Amniotic epithelial cell (primary cell): ENCODE results near the gene JAZF1.
A peak's percentile ranks its signal among the peaks of the same experiment; 100 is the strongest.
"Not testable (repeated sequence)": the region's sequence is repeated elsewhere in the genome, so short reads cannot be mapped to it uniquely, and the experiment has no call there.

ENCODE experiments used
- DNase-seq: peaks from one replicate; pipeline ENCODE4 v3.0.0-alpha.2; 2010; ENCODE audit warnings: low read depth

The JAZF1 gene

DNA sequence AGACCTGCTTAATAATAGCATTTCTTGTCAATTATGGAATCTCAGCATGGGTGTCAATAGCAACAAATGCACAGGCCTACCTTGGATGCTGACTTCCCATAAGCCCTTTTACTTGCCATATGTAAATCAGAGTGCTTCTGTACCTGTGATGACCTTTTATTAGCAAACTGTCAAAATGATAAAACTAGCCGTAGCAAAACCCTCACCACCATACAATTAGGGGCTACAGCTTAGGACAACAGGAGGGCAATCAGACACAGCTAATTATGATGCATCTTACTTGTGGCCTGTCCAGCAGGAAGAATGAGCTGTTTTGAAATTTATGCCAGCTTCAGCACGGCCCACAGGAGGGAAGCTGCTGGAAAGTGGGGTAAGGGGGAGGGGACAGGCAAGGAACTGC, 239.1 kb downstream of the JAZF1 start:
- DNase-seq = no peak

DNA sequence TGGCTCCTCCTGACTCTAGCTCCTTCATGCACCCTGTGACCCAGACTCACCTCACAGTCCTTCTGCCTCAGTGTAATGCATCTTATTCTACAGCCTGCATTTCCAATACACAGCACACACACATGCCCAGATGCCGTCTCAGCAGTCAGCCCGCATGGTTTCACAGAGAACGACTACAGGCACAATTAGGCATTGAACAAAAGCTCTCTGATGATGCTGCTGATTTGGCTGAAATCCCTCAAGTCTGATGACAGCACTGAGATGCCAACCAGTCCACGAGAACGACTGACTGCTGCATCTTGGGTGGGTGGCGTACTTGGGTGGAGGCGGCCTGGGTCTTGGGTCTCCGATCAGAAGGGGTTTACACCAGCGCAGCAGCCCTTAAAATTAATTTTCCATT, 240.3 kb downstream of the JAZF1 start:
- no peak for DNase-seq

DNA sequence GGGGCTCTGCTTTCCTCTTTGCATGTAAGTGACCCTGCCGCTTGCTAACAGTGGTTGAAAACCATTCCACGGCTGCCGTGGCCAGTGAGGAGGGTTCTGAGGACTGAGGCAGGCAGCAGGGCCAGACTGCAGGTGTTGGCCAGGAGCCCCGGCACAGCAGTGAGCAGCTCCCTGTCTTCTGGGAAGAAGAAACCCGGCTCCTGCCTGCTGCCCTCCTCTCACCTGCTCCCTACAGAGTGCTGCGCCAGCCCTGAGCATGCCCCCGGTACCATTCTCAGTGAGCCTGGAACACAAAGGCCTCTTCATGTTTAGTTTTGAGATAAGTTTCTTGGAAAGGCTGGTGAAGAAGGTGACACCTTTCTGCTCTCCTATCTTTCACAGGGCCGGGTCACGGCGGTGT, 240.7 kb downstream of the JAZF1 start:
- no peak for DNase-seq

DNA sequence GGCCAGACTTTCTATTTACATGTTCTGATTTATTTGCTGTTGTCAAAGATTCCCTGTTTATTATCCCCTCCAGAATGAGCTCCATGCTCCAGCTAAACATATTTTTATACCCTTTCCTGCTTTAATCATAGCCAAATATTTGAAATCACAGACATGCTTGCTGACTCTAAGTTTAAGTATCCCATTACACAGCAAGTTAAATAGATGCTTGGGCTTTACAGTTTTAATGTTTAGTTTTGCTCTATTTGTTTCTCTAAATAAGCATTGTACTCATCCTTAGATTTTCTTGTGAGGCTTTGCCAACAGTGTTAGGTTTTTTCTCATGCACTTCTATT, 243.9 kb downstream of the JAZF1 start:
- no peak for DNase-seq

DNA sequence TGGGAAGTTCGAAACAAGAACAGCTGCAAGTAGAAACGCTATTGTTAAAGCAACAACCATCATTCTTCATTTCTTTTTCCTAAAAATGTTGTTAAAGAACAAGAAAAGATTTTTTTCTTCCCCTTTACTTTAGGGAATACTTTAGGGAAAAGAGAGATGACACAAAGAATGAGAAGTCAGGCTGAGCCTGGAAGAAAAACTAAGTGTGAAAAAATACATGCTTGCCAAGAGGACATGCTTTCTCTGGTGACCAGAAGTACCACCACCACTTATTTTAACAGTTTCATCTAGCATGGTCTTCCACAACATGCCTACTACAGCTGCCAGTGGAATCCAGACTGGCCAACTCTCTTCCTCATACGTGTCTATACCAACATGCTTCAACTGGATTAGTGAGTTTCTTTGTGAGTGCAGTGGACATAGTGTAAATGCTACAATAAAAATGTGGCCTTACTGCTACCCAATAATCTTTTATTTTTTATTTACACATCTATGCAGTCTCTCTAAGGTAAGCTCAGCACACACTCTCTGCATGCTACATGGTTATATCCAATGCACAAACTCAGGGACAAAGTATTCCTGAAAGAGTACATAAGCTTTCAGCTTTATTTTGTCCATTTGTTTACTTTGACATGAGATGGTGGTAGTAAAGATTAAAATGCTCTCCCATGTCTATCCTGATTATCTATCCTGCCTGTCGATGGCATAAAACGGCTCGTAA, 244.4 kb downstream of the JAZF1 start:
- no peak for DNase-seq

DNA sequence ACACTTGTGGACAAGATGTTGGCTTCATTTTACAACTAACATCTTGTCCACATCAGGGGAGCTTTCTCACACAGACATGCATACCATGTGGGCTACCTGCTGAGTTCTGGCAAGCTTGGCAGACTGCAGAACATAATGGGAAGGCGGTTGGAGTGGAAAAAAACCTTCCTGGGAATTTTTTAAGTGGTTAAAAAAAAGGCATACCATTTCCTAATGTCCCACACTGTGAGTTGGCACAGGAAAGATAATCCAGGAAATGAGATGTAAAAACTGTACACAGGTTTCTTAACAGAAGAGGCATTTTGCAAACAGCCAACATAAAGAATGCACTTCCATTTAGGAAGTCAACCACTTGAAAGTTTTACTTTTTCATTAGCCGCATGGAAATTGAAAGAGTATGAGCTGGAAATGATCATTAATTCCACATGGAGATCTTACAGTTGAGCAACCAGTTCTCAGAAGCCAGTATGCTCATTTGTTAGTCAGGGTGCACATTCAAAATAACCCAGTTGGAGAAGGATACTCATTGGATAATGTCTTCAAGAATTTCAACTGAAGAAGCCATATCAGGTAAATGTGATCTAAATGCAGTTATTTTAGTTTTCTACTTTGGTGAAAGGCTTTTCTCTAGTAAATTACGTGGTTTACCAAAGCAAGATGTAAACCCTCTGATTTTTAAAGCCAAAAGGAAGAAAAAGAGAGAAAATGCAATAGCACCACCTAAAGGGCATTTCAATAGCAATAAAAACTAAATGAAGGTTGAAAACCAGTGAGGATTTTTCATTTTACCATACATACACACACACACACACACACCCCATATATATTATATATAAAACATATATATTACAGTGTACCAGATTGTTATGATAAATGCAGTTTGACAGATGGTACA, 246.7 kb downstream of the JAZF1 start:
- peak; percentile 25 for DNase-seq

DNA sequence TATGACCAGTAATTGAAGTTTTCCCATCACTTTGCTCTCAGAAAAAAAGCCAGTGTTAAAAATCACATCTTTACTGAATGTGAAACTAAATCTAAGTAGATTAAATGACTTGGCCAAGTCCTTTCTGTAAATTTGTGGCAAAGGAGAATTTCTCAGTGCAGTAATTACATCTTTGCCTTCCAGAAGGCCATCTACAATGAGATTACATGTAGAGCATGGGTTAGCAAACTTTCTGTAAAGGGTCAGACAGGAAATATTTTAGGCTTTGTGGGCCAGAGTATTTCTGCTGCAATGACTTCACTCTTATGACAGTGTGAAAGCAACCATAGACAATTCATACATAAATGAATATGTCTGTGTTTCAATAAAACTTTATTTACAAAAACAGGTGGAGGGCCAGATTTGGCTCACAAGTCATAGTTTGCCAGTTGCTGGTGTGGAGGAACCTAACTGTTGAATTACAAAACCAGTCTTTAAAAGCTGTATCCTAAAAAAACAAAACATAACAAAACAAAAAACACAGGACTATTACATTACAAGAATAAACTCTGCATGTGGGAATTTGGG, 249.6 kb downstream of the JAZF1 start:
- no peak for DNase-seq

DNA sequence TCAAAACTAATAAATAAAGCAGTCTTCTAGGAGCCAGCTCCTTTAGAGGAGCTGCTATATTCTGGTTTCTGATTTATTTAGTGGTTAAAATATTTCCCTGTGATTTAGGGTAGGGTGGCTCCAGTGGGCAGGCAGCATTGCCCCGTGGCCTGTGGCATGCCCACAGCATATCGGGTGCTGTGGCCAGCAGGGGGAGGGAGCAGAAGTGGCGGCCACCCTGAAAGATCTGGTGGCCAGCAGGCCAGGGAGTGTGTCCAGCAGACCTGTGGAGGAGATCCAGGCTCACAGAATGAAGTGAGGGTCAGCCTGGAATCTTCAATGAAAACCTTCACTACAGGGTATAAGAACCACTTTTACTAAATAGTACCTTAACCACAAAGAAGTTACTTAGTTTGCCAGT, 251.5 kb downstream of the JAZF1 start:
- DNase-seq = no peak

DNA sequence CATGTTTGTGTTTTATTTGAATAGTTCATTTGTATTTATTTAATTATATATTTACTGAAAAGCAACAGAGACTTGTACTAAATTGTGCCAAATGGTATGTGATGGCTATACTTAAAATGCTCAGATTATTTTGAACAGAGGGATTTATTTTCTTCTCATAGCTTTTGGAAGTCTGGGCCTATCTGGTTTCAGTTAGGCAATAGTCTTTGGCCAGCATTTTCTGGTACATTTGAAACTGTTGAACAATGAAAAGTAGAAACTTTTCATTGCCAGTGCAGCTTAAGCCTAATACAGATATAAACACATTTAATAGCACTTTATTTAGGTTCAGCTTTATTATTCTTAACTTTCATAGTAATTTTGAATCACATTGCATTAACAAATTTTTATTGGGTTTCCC, 252.6 kb downstream of the JAZF1 start:
- DNase-seq = no peak

DNA sequence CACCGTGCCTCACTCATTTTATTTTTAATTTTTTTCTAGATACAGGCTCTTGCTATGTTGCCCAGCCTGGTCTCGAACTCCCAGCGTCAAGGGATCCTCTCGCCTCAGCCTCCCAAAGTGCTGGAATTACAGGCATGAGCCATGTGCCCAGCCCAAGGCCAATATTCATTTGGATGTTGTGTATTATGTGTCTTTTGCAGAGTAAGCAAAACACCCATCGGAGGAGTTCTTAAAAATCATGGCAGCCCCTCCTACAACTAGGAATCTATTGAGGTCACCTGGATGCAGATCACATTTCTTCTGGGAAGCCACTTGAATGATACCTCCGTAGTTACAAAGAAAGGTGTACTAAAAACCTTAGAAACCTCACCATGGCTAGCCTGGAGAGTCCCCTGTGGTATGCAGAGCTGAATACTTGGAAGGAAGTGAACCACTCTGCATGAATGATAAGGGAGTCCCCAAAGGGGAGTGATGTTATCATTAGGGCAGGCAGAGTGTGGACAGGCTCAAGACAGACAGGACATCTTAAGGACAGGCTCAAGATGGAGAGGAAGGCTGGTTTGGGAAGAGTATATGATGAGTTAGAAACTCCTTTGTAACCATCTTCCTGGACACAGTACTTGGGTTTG, 254.9 kb downstream of the JAZF1 start:
- DNase-seq = no peak

DNA sequence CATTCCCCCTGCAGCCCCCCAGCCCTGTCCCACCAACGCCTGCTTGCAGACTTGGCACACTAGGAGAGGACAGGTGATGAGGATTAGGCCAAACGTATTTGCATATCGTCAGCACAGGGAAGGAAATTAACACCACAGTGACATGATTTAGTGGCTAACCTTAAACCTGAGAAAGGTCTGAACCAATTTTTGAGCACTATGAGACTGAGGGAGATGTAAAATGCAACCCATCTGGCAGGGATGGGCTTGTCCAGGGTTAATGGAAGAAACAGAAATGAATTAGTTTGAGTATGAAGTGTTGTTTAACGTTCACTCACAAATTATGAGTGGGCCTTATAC, 257.0 kb downstream of the JAZF1 start:
- DNase-seq = no peak

DNA sequence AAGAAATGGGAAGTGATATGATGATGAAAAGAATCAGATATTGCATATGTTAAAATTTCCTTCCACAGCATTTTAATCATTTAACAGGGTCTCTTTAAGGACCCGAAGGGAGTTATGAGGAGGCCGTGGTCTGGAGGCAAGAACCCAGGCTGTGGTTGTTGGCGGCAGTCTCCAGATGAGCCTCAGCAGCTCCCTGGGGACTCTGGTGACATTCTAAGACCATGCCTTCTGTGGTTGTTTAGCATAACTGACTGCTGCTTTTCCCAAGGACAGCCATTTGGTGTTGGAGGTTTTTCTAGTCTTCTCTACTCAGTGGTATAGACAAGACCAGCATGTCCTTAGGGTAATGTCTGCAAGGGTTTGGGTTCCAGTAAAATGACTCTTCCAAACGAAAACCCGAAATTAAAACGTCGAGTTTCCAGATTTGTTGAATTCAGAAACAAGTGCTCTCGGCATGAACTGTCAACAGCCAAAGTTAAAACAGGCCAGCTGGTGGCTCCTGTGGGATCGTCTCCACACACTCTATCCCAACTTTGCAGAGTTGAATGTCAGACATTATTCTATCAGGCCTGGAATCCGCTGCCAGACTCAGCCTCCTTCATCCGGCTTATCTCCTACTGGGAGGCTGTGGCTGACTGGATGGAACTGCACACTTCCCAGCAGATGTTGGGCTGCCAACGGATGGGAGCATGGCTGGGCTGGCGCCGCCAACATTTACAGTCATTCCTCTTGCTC, 257.5 kb downstream of the JAZF1 start:
- DNase-seq = no peak

DNA sequence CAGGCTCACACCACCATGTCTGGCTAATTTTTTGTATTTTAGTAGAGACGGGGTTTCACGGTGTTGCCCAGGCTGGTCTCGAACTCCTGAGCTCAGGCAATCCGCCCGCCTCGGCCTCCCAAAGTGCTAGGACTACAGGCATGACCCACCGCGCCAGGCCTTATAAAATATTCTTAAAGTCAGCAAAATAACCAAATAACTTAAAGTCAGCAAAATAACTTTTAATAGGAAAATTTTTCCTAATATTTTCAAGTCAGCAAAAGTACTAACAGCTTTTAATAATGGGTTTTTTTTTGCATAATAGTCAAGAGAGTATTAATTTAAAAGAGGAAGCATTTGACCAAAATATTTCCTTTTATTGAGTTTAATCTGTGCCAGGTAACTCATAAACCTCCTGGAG, 258.2 kb downstream of the JAZF1 start:
- DNase-seq = not testable (repeated sequence)

DNA sequence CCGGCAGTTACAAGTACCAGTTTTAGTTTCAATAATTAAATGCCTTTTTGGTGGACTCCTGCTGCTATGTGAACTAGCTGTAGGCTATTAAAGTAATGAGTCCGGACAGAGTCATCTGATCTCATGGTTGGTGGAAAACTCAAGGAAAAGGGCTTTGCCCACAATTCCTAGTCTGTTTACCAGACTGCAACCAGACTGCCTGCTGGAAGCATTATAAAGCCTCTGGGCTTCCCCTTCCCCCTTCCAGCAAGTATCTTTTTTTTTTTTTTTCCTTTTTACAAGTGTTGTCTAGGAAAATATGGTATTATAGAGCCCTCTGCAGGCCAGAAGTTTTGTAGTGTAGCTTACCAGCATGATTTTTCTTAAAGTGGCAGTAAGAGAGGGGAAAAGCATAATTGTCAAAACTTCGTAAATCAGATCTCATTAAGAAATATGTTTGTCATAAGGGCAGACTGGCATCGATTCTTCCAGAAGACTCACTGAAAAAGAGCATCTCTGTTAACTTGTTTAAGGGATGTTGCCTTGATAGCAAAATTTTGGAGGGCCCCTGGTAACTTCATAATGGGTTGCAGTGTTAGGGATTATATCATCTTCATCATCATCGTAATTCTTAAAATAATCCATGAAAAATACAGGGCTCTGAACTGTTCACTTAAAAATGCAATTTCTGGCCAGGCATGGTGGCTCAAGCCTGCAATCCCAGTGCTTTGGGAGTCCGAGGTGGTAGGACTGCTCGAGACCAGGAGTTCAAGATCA, 259.3 kb downstream of the JAZF1 start:
- DNase-seq = peak; percentile 89

DNA sequence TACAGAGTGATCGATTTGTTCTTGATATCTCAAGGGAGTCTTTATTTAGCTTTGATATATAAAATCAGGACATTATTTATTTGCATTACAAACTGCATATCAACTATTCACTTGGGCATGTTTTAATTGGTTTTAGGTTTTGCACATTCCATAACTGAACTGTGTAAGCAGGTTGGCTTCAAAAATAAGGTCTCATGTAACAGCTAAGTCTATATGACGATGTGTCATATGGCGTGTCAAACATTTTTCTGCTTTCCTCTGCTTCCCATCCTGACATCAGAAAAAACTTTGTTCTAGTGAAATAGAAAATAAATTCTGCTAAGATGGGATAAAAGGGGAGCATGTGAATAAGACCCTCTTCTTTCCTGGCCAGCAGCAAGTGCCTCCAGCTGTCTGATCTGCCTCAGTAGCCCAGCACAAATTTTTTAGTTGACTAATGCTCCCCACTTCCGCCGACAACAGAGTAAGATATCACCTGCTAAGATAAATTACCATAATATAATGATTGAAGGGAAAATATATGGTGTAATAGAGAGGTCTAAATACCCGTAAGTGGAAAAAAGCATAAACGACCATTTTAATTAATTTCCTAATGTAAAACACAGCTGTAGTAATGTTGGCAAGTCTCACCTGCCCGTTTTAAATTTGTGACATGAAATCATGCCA, 260.2 kb downstream of the JAZF1 start:
- no peak for DNase-seq

DNA sequence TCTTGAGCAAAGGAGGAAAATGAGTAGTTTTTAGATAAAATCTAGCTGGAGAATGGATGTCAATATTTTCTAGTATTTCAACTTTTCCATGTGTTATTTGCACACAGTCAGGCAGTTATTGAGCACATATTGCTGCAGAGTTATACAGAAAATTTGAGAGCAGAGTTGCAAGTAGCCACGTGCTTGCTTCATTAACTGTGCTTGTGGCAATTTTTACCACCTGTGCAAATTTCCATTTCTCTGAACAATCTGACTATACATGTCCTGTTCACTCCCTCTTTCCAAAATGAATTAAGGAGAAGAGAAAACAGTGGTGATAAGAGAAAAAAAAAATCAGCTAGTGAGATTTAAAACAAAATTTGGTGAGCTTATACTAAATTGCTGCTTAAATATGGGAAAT, 262.1 kb downstream of the JAZF1 start:
- DNase-seq = no peak

DNA sequence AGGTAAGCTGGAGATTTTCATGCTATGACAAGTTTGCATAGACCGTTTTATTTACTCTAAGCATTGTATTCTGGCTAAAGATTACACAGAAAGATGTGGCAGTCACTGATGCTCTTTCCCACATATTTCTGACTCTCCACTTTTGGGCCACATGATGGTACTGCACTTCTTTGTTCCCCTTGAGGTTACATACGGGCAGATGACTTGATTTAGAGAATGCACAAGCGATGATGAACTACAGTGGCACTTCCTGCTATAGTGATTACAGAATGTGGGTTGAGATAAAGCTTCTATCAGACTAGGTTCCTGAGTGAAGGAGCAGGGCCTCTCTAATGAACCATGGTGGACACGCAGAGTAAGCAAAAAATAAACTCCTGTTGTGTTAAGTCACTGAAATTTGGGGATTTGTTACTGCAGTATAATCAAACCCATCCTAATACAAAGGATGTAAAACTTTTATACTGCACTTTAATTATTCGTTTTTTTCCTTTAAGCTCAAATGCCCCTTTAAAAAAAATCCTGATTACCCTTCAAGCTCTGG, 262.8 kb downstream of the JAZF1 start:
- peak; percentile 77 for DNase-seq

DNA sequence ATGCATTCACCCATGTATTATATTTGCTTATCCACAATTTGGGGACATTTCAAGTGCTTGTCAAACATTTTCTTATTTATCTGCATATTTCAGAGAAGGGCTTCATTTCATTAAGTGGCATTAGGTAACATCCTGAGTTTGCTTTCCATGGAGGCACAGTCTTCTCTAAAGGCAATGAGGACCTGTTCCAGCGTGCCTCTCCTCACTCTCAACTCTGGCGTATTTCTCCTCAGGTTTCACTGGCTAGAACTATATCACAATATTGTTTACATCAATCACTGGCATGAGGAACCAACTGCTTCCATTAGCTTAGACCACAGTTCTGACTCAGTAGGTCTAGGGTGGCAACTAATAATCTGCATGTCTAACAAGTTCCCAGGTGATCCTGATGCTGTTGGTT, 263.5 kb downstream of the JAZF1 start:
- no peak for DNase-seq

DNA sequence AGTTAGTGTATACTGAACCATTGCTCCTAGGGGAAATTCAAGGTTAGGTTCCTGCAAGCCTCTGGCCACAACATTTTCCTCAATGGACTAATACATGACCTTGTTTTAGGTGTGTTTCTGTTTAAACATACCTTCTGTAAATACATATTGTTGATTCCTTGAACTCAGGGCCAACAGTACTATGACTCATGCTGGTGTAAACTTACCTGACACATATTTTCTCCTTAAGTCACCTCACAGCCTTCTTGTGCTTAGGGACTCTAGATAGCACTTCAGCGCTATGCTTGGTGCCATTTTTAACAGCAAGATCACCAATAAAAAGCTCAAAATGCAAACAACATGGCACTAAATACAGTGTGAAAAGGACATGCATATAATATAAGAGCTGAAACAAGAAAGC, 264.2 kb downstream of the JAZF1 start:
- no peak for DNase-seq

DNA sequence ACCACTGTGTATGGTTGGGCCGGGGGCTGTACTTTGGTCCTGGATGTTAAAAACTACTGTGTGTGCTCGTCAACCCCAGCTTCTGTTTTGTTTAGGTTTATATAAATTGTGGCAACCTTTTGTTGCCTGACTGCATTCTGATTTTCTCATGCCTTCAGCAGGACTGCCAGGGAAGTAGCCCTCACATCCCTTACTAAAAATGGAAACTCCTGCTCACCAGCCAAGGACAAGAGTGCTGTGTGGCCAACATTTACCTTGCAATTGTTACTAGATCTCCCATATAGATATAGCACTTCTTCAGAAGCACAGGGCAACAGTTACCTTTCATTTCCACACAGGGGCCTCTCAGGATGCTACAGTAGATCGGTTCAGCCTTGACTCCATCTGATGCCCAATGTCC, 266.2 kb downstream of the JAZF1 start:
- no peak for DNase-seq

DNA sequence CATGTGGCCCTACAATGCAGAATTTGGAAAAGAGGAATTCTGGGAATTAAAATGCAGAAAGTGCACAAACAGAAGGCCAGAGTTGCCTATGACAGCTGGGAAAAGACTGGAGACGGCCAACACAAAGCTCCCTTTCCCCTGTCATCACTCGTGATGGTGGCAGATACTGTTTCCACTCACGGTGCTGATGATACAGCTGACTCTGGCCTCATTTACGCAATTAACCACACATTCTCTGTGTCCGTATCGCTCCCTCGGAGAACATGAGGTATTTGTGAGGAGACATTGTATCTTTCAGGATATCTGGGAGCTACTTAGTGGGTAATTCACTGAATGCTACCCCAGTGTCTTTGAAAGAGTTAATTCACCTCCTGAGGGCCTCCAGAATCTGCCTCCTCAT, 267.8 kb downstream of the JAZF1 start:
- DNase-seq = peak; percentile 64
